GM12892 (cell line): ENCODE data around the gene TUSC7. TPM values are rescaled to one million over a fixed set of nuclear protein-coding genes. Genes with fewer than 3 reads are reported as not detected.

Experiments
- DNase-seq: peaks from one replicate; pipeline ENCODE4 v3.0.0; 2011; ENCODE audit not compliant: insufficient read length
- FAIRE-seq: peaks from 2 replicates; lab custom pipeline; 2011; peaks lifted over from hg19 to GRCh38; lab: Jason Lieb, UNC
- POLR2A ChIP-seq: IDR thresholded peaks from 2 replicates; pipeline ENCODE4 v1.6.1; 2011; ENCODE audit warnings: low read depth, low read length, control low read depth
- POLR2AphosphoS5 ChIP-seq: IDR thresholded peaks from 2 replicates; pipeline ENCODE4 v1.6.1; 2011; ENCODE audit warnings: low read depth, low read length, control low read depth
- TAF1 ChIP-seq: IDR thresholded peaks from 2 replicates; pipeline ENCODE4 v1.6.1; 2011; ENCODE audit warnings: low read depth, mild to moderate bottlenecking, control low read depth, low read length, borderline replicate concordance
- polyA plus RNA-seq: library from polyadenylated mRNA; unstranded; fragments of >200 nt; gene quantifications from one replicate; pipeline ENCODE4 v1.2.1, GENCODE V29; 2012; ENCODE audit warnings: missing spikeins, inconsistent platforms; ENCODE audit not compliant: missing spikeins

The TUSC7 gene
- not detected for polyA plus RNA-seq

DNA sequence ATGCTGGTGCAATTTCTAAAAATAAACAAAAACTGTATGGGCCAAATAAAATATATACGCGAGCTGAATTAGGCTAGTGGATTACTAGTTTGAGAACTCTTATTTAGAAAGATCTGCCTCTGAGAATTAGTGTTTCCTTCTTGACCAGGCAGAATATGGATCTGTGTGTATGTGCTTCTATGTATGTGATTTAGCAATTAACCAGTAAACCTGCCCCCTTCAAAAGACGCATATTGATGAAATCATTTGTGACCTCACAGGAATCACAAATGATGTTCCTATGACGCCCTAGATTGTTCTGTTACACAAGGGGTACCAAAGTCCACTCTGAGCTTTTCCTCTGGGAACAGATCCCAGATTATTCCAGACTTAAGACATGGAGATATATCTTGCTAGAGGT, at the start of gene TUSC7:
TUSC7 (plus strand) TSS at position 301 of the 400 bp plus-strand sequence.
- no peak for DNase-seq
- FAIRE-seq: no peak
- TF ChIP-seq TAF1 (no peak), POLR2AphosphoS5 (no peak), POLR2A (no peak)

DNA sequence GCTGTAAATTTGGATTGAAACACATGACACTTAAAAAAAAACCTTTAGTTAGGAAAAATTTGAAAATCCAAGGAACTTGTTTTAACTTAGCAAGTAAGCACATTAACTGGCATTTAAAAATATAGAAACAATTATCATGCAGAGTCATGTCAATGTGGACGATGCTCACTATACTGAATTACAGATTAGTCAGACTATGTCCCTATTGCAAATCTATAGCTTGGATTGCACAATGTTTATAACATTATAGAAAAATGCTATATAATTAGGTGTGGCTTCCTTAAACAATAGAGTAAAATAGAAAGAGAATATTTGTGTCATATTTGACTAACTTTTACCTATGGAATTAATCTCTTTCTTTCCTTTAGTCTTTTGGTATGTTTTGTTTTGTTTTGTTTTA, 48.4 kb upstream of the TUSC7 start:
- TF ChIP-seq POLR2AphosphoS5 (no peak), POLR2A (no peak), TAF1 (no peak)
- no peak for DNase-seq
- no peak for FAIRE-seq

DNA sequence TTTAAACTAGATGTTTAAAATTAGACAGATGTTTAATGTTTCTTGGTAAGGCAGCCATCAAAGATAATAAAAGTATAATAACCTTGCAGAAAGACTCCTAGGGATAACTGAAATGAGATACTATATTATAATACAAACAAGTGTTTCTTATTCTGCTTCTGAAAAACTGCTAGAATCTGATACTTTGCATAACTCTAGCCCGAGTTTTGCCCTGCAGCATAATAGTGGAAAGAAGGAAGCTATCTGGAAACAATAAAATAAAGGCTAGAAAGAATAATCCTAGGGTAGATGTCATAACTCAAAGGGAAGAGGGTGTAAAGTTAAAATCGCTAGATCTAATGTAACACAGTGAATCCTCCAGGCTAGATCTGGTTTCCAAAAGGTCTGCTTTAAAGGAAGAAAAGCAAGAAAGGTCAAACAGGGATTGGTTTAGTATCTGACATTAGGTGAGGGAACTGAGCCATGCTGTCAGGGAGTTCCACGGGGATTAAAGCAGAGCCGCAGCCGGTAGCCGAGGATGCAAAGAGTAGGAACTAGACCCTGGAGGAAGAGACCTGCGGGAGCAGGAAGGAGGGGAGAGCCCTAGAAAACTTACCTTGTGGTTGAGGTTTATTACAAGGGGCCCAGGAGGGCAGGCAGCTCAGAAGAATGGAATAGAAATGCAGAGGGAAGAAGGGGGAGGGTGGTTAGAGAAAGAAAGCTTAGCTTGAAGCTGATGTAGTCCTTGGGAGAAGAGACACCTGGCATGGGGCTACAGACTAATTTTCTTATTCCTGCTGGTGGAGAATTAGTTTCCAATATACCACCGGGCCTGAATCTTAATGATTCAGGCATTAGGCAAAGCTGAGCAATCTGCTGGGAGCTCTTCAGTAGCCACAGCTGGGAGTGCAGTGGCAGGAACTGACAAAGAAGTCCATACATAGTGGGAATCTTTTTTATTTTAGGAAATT, 46.1 kb upstream of the TUSC7 start:
- FAIRE-seq: no peak

DNA sequence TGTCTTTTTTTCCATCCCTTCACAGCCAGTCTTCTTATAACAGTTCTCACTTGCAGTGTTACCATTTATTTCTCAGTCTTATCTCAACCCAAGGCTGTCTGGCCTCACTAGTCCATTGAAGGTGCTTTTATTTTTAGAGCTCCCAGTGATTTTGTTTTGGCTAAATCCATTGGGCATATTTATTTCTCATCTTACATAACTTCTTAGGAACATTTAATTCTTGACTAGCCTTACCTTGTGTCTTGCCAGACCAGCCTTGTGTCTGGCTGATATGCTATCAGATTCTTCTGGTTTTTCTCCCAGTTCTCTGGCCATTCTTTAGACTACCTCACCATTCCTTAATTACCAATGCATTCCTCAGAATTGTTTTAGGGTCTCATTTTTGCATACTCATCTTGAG, 42.3 kb upstream of the TUSC7 start:
- DNase-seq (no peak), FAIRE-seq (no peak)
- TF ChIP-seq TAF1: no peak
- no peak for TF ChIP-seq POLR2A
- no peak for TF ChIP-seq POLR2AphosphoS5

More for the DNA sequence above, 46.1 kb upstream of the TUSC7 start:
- DNase-seq: no peak
- TF ChIP-seq POLR2A (no peak), POLR2AphosphoS5 (no peak), TAF1 (no peak)

DNA sequence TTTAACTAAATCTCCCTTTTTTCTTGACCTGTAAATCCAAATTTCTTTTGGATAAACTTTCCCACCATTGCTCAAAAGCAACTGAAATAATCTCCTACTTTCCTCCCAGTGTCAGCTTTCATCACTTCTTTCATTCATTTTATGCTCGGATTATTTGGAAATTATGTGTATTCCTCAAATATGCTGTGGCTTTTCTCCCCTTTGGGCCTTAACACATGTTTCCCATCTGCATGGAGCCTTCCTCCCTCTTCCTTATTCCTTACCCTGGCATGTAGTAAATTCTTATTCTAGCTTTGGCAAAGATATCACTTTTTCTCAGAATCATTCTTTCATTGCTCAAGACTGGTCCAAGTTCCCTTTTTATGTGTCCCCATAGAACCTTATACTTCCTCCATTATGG, 41.8 kb upstream of the TUSC7 start:
- FAIRE-seq (no peak), DNase-seq (no peak)
- TF ChIP-seq POLR2A (no peak), TAF1 (no peak), POLR2AphosphoS5 (no peak)

DNA sequence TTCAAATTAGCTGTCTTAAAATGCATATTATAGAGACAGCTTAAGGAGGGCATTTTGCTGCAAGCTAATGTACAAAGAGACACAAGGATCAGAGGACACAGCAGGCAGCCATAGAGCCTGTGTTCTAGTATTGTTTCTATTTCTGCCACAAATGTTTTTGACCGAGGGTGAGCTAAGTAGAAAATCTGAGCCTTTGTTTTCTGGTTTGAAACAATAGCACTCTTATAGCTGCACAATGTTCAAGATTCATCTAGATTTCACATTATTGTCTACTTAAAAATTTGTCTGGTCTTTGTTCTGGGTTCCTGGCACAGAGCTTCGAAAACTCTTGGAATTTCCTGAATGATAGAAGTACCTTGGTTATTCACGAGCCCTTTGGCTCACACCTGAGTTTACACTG, 40.0 kb upstream of the TUSC7 start:
- DNase-seq: no peak
- TF ChIP-seq TAF1 (no peak), POLR2AphosphoS5 (no peak), POLR2A (no peak)
- FAIRE-seq: no peak

DNA sequence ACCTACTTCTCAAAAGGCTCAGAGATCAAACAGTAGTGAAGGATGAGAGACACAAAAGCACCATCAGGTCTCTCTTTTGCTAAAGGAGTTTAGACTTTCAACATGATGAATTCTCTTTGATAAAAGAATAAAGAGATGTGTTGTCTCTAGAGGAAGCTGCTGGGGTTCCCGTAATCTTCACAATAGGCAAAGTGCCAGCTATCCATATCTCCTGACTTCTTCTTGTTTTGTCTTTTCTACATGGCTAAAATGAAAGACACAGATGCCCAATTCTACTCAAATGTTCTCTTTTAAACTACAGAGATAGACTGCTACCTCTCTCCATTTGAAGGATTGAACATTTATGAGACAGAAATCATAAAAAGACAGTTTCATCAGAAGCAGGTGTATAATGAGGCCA, 38.4 kb upstream of the TUSC7 start:
- no peak for FAIRE-seq
- TF ChIP-seq POLR2AphosphoS5: no peak
- no peak for DNase-seq

DNA sequence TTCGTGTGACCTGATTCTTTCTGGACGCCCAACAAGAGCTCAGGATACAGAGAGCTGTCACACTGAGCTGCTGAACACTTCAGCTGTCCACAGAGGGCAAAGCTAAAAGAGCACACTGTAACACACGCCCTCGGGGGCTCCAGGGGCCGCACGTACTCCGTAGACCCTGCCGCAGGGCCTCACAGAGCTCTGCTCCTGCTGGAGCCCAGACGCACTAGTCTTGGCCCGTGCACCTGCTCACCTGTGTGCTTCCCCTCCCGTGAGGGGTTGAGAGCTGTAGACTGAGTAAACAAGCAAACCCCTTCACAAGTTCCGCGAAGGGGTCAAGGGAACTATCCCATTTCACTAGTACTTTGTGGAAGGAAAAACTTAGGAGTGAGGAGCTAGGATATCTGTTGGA, 30.7 kb upstream of the TUSC7 start:
- TF ChIP-seq POLR2A: no peak
- no peak for TF ChIP-seq POLR2AphosphoS5
- TF ChIP-seq TAF1: no peak
- DNase-seq: no peak
- no peak for FAIRE-seq

DNA sequence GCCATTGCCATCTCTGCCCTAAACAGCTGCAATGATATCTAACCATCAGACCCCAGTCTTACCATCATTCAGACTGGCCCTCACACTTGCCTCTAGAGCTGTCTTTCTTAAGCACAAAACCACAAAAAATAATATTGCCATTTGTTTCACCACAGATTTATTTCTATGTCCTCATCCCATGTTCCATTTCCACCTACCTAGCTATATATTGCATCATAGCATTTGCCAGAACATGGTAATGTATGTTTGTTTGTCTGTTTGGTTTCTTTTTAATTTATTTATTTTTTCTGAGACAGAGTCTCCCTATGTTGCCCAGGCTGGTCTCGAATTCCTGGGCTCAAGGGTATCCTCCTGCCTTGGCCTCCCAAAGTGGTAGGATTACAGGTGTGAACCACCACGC, 18.5 kb upstream of the TUSC7 start:
- FAIRE-seq (no peak), DNase-seq (no peak)
- no peak for TF ChIP-seq POLR2AphosphoS5
- no peak for TF ChIP-seq TAF1
- TF ChIP-seq POLR2A: no peak

DNA sequence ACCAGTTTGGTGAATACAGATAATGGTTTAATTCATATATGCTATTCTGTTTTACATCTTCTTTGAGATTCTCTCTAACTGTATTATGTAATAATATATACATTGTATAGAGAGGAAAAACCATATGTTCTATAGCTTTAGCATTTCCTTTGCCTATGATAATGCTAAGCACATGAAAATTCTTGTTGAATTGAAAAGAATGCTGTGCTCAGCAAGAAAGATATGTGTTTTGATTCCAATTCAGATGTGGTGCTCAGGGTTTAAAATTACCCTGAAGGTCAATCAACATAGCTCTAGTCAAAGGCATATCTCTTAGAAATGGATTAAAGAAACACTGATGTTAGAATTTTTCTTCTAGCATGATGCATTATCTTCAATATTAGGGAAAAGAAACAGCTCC, 8.5 kb upstream of the TUSC7 start:
- FAIRE-seq (no peak), DNase-seq (no peak)
- TF ChIP-seq POLR2A: no peak
- TF ChIP-seq POLR2AphosphoS5: no peak
- no peak for TF ChIP-seq TAF1

DNA sequence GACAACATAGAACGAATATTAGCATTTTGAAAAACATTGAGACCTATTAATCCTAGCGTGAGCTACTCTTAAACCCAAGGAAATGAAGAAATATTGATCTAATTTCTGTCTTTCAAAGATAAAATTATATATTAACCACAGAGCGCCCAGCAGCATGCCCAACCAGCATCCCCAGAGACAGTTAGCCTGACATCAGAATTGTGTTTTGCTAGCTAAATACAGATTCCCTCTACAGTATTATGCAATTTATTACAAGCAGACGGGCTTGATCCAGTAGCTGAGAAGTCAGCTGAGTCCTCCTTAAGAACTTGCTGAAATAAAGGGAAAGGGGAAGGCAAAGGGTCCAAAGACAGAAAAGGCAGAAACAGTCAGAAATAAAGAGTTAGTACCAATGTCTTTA, 7.2 kb upstream of the TUSC7 start:
- DNase-seq (no peak), FAIRE-seq (no peak)
- TF ChIP-seq POLR2A (no peak), POLR2AphosphoS5 (no peak), TAF1 (no peak)

DNA sequence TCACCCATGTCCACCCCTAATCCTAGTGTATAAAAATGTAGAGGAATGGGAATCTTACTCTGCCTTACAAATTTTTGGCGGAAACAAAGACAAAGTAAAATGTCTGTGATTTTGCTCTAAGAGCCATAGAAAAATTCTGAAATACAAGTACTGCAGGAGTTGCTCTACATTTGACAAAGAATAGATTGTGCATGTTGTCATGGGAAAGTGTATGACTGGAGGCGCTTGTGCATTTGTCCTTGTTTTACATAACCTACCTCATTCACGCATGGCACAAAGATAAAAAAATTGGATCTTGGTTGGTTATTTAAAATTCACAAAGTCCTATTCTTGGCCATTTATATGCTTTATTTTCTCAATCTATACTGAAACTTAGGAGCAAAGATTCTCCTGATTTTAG, 2.0 kb upstream of the TUSC7 start:
- no peak for TF ChIP-seq POLR2A
- TF ChIP-seq POLR2AphosphoS5: no peak
- no peak for TF ChIP-seq TAF1
- DNase-seq (no peak), FAIRE-seq (no peak)

DNA sequence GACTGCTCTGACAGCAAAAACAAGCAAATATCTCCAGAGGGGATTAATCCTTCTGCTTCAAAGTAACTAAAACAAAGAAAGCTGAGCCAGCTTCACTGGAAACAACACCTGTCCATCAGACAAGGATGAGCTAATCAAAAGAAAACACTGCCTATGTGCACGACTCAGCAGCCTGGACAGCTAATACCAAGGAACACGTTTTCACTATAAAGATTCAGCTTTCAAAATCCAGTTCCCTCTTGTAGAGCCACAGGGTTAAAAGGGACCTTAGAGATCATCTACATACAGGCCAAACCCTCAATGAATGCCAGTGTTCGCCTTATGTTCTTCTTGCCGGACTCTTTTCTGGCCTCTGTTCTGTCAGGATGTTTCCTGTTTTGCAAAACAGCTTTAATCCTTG, 6.9 kb downstream of the TUSC7 start:
- FAIRE-seq (no peak), DNase-seq (no peak)
- TF ChIP-seq POLR2AphosphoS5 (no peak), POLR2A (no peak), TAF1 (no peak)
